ENCODE results near the gene HRCT1. TPM values are rescaled to one million over a fixed set of nuclear protein-coding genes. Genes with fewer than 3 reads are reported as not detected.

Gene HRCT1
- total RNA-seq, 1 donor from 2014 or later, result not detected

GRCh38 chr9:35956651-35957050, 50.6 kb downstream of the HRCT1 start:
- no peak for TF ChIP-seq CTCF (conservative IDR thresholded peaks at IDR 0.05)
- Mint-ChIP-seq H3K36me3 (ENCODE audit: low read depth) (no peaks in the 10 kb centered on the region), H3K4me1 (no peaks in the 10 kb centered on the region), H3K27ac (ENCODE audit: unreplicated experiment) (no peak overlapping the region), H3K4me3 (no peak overlapping the region), H3K9me3 (no peaks in the 10 kb centered on the region), H3K27me3 (ENCODE audit: low read depth) (peaks cover 70% of the 10 kb centered on the region)
- DNase-seq (ENCODE audit: low read depth, low spot score), result no peak

Other genes starting within 250 kb of the HRCT1 start
- gene RMRP, start 248.2 kb upstream of the HRCT1 start, total RNA-seq, result 14,026 and 17,379 TPM in 2 replicates
- gene CCDC107, start 247.9 kb upstream of the HRCT1 start, total RNA-seq, result 15.4 and 17.2 TPM in 2 replicates
- 27.2 and 28.0 TPM in 2 replicates for gene ARHGEF39, start 241.0 kb upstream of the HRCT1 start, total RNA-seq
- 0.45 and 0.63 TPM in 2 replicates for gene CA9, start 232.3 kb upstream of the HRCT1 start, total RNA-seq
- gene TPM2, start 216.3 kb upstream of the HRCT1 start, total RNA-seq, result 159 and 168 TPM in 2 replicates
- gene TLN1, start 174.0 kb upstream of the HRCT1 start, total RNA-seq, result 123 and 141 TPM in 2 replicates
- gene CREB3, start 173.5 kb upstream of the HRCT1 start, total RNA-seq, result 35.3 and 35.9 TPM in 2 replicates
- 84.9 and 95.9 TPM in 2 replicates for gene GBA2, start 157.0 kb upstream of the HRCT1 start, total RNA-seq
- 34.7 and 34.9 TPM in 2 replicates for gene RGP1, start 156.9 kb upstream of the HRCT1 start, total RNA-seq
- gene MSMP, start 151.9 kb upstream of the HRCT1 start, total RNA-seq, result not detected in 2 replicates
- 26.9 and 27.6 TPM in 2 replicates for gene NPR2, start 114.6 kb upstream of the HRCT1 start, total RNA-seq
- 1.4 TPM in 2 replicates for gene SPAG8, start 93.9 kb upstream of the HRCT1 start, total RNA-seq
- 54.1 and 60.1 TPM in 2 replicates for gene HINT2, start 91.2 kb upstream of the HRCT1 start, total RNA-seq
- 0.19 and 0.43 TPM in 2 replicates for gene FAM221B, start 77.5 kb upstream of the HRCT1 start, total RNA-seq
- gene TMEM8B, start 77.0 kb upstream of the HRCT1 start, total RNA-seq, result 23.9 and 26.5 TPM in 2 replicates
- gene OR13J1, start 35.8 kb upstream of the HRCT1 start, total RNA-seq, result not detected in 2 replicates
- not detected in 2 replicates for gene SPAAR, start 3.3 kb downstream of the HRCT1 start, total RNA-seq
- gene OR2S2, start 52.0 kb downstream of the HRCT1 start, total RNA-seq, result not detected in 2 replicates
- gene RECK, start 130.7 kb downstream of the HRCT1 start, total RNA-seq, result 9.4 and 9.5 TPM in 2 replicates
- 21.5 and 24.2 TPM in 2 replicates for gene GLIPR2, start 230.5 kb downstream of the HRCT1 start, total RNA-seq

All from neural crest cell (in vitro differentiated cells).